ENCODE measurements around the gene ERGIC2.

GRCh38 chr12:29380536-29381523 is at the start of gene ERGIC2:
- no peak for TF ChIP-seq EP300 (IDR thresholded peaks at IDR 0.05)
- no peak for TF ChIP-seq CTCF (IDR thresholded peaks at IDR 0.05)
- peak in 1 of 3 donors; percentile 62 for TF ChIP-seq POLR2AphosphoS5 (IDR thresholded peaks at IDR 0.05)
- peak in 1 of 2 donors; percentile 39 for TF ChIP-seq POLR2A (IDR thresholded peaks at IDR 0.05)

All from suprapubic skin (tissue), 4 donors.